HL-60/S4 treated with phorbol 12-myristate 13-acetate at 8.2 ng/mL for 4 days and 3 days (cell line): ENCODE data around the gene USP5.

Experiments used
- in situ Hi-C: fragments of 300-500 bp; cut with MboI; formaldehyde crosslinking; loops from 2 replicates; pipeline ENCODE4 v1.15.0; 2022; ENCODE audit warnings: low sequenced_read_pairs

The USP5 gene

GRCh38 chr12:6851921-6852650 lies at the start of gene USP5:
TSS of gene USP5 (plus strand) at chr12:6852150. CDS start at chr12:6852180, 30 bp downstream.
- in situ Hi-C loops = no loop called here

- in situ Hi-C loops = no loop called here
These were observed 44.8 kb upstream of the USP5 start for GRCh38 chr12:6807170-6807569.

GRCh38 chr12:6809056-6809455 lies 42.9 kb upstream of the USP5 start:
- in situ Hi-C loops = no loop called here

- in situ Hi-C loops = no loop called here
These were observed 41.2 kb upstream of the USP5 start for GRCh38 chr12:6810758-6811157.

- in situ Hi-C loops = no loop called here
These were observed 38.6 kb upstream of the USP5 start for GRCh38 chr12:6813363-6813762.

- in situ Hi-C loops = no loop called here
These were observed 35.4 kb upstream of the USP5 start for GRCh38 chr12:6816598-6816997.

- in situ Hi-C loops = no loop called here
These were observed 34.9 kb upstream of the USP5 start for GRCh38 chr12:6817098-6817497.

- in situ Hi-C loops = no loop called here
These were observed 34.2 kb upstream of the USP5 start for GRCh38 chr12:6817662-6818157.

GRCh38 chr12:6818222-6818621 lies 33.7 kb upstream of the USP5 start:
- in situ Hi-C loops = no loop called here

- in situ Hi-C loops = no loop called here
These were observed 33.3 kb upstream of the USP5 start for GRCh38 chr12:6818645-6819044.

GRCh38 chr12:6819106-6820030 lies 32.6 kb upstream of the USP5 start:
- in situ Hi-C loops = loop anchor here (10.0 kb wide), 1 partner anchor 65 kb away; the partner anchor contains the start of gene MLF2

- in situ Hi-C loops = loop anchor here (10.0 kb wide), 1 partner anchor 65 kb away; the partner anchor contains the start of gene MLF2
These were observed 31.8 kb upstream of the USP5 start for GRCh38 chr12:6820166-6820565.

GRCh38 chr12:6821591-6822425 lies 30.1 kb upstream of the USP5 start, which contains the start of gene GPR162:
TSS of gene GPR162 (plus strand) at chr12:6821821. CDS start at chr12:6823899, 2,078 bp downstream.
- in situ Hi-C loops = loop anchor here (10.0 kb wide), 1 partner anchor 67 kb away; the partner anchor contains the start of gene MLF2

GRCh38 chr12:6822426-6823135 lies 29.4 kb upstream of the USP5 start:
- in situ Hi-C loops = loop anchor here (10.0 kb wide), 1 partner anchor 68 kb away; the partner anchor contains the start of gene MLF2

- in situ Hi-C loops = loop anchor here (10.0 kb wide), 1 partner anchor 69 kb away; the partner anchor contains the start of gene MLF2
These were observed 28.5 kb upstream of the USP5 start for GRCh38 chr12:6823182-6824084.

- in situ Hi-C loops = loop anchor here (10.0 kb wide), 1 partner anchor 69 kb away; the partner anchor contains the start of gene MLF2
These were observed 27.7 kb upstream of the USP5 start for GRCh38 chr12:6824085-6824775.

- in situ Hi-C loops = loop anchor here (10.0 kb wide), 1 partner anchor 70 kb away; the partner anchor contains the start of gene MLF2
These were observed 27.0 kb upstream of the USP5 start for GRCh38 chr12:6824901-6825381.
